CD14-positive monocyte (primary cell): ENCODE data around the gene SLC38A2. TPM values are rescaled to one million over a fixed set of nuclear protein-coding genes. Genes with fewer than 3 reads are reported as not detected.
A peak's percentile ranks its signal among the peaks of the same experiment; 100 is the strongest.

Source experiments
- DNase-seq, 3 donors: peaks; one replicate each; pipeline ENCODE4 v3.0.0-alpha.2; 2011 to 2022
- H2AFZ ChIP-seq: 2 replicates; pipeline ENCODE4 v1.6.0; 2012; ENCODE audit warnings: mild to moderate bottlenecking, low read depth, low read length, inconsistent platforms; ENCODE audit not compliant: insufficient read depth, poor library complexity, severe bottlenecking
- H3K27ac ChIP-seq, 2 donors: 1 replicate in 1 of 2; 2 replicates in 1 of 2; pipeline ENCODE4 v1.5.1; 2012 to 2013; ENCODE audit warnings: low read length in 2 of 2, control low read depth in 1 of 2, inconsistent platforms in 1 of 2, low read depth in 1 of 2, mild to moderate bottlenecking in 1 of 2
- H3K27me3 ChIP-seq, 2 donors: one replicate each; pipeline versions ENCODE4 v1.6.0 to v1.6.1; 2011 to 2013; ENCODE audit warnings: low read length in 2 of 2; ENCODE audit not compliant: control insufficient read depth in 2 of 2, insufficient read depth in 2 of 2
- H3K36me3 ChIP-seq, 2 donors: replicated peaks in 1 of 2; 1 replicate in 1 of 2; 2 replicates in 1 of 2; pipeline versions ENCODE4 v1.5.1 to v1.6.1; 2012 to 2013; ENCODE audit warnings: low read length in 2 of 2, control low read depth in 1 of 2, inconsistent platforms in 1 of 2, mild to moderate bottlenecking in 1 of 2; ENCODE audit not compliant: insufficient read depth in 2 of 2, control insufficient read depth in 1 of 2
- H3K4me1 ChIP-seq, 2 donors: 1 replicate in 1 of 2; 2 replicates in 1 of 2; pipeline versions ENCODE4 v1.5.1 to v1.6.1; 2012 to 2013; ENCODE audit warnings: low read length in 2 of 2, control low read depth in 1 of 2, inconsistent platforms in 1 of 2, mild to moderate bottlenecking in 1 of 2, moderate library complexity in 1 of 2; ENCODE audit not compliant: insufficient read depth in 2 of 2, control insufficient read depth in 1 of 2
- H3K4me2 ChIP-seq: replicated peaks from 2 replicates; pipeline ENCODE3; 2012; ENCODE audit warnings: low read length, moderate library complexity, mild to moderate bottlenecking; ENCODE audit not compliant: poor library complexity, severe bottlenecking; ENCODE audit errors: extremely low read depth
- H3K4me3 ChIP-seq, 3 experiments: fragments of 200-600 bp in 1 of 3; sonication (generic) in 1 of 3; replicated peaks in 1 of 3; 1 replicate in 2 of 3; 2 replicates in 1 of 3; pipeline ENCODE4 v1.5.1; 2011 to 2013; ENCODE audit warnings: low read length in 3 of 3, mild to moderate bottlenecking in 3 of 3, control low read depth in 2 of 3, low read depth in 2 of 3, inconsistent platforms in 1 of 3, moderate library complexity in 1 of 3
- H3K79me2 ChIP-seq: 2 replicates; pipeline ENCODE4 v1.6.0; 2012; ENCODE audit warnings: mild to moderate bottlenecking, control low read depth, inconsistent platforms, low read length, moderate library complexity; ENCODE audit not compliant: insufficient read depth
- H3K9ac ChIP-seq: 2 replicates; pipeline ENCODE4 v1.6.0; 2017; ENCODE audit warnings: low read length, mild to moderate bottlenecking; ENCODE audit not compliant: insufficient read depth, poor library complexity, severe bottlenecking
- H3K9me3 ChIP-seq, 2 donors: replicated peaks in 1 of 2; 1 replicate in 1 of 2; 2 replicates in 1 of 2; pipeline versions ENCODE4 v1.5.1 to v1.6.1; 2012 to 2013; ENCODE audit warnings: low read length in 2 of 2, control low read depth in 1 of 2; ENCODE audit not compliant: control insufficient read depth in 1 of 2, insufficient read depth in 1 of 2
- H4K20me1 ChIP-seq: 2 replicates; pipeline ENCODE4 v1.6.0; 2012; ENCODE audit warnings: mild to moderate bottlenecking, low read length, control low read depth, moderate library complexity; ENCODE audit not compliant: insufficient read depth
- H3K27ac Mint-ChIP-seq, 7 donors: one replicate each; pipeline ENCODE4 v1.8.0; 2020; ENCODE audit warnings: mild to moderate bottlenecking in 7 of 7, mixed read lengths in 7 of 7, moderate library complexity in 6 of 7, inconsistent platforms in 2 of 7
- H3K27me3 Mint-ChIP-seq, 3 donors: one replicate each; pipeline ENCODE4 v1.8.0; 2021 to 2022; ENCODE audit warnings: low read depth in 3 of 3, mild to moderate bottlenecking in 3 of 3, mixed read lengths in 3 of 3, moderate library complexity in 3 of 3, inconsistent platforms in 1 of 3
- H3K36me3 Mint-ChIP-seq, 2 donors: one replicate each; pipeline ENCODE4 v1.8.0; 2020; ENCODE audit warnings: mixed read lengths in 2 of 2, inconsistent platforms in 1 of 2, mild to moderate bottlenecking in 1 of 2
- H3K4me1 Mint-ChIP-seq: one replicate; pipeline ENCODE4 v1.8.0; 2020; ENCODE audit warnings: mild to moderate bottlenecking, mixed read lengths
- H3K4me3 Mint-ChIP-seq, 2 donors: one replicate each; pipeline ENCODE4 v1.8.0; 2020; ENCODE audit warnings: mild to moderate bottlenecking in 2 of 2, mixed read lengths in 2 of 2, moderate library complexity in 1 of 2
- H3K9me3 Mint-ChIP-seq, 7 donors: one replicate each; pipeline ENCODE4 v1.8.0; 2020 to 2022; ENCODE audit warnings: mixed read lengths in 7 of 7, mild to moderate bottlenecking in 6 of 7, moderate library complexity in 6 of 7, inconsistent platforms in 2 of 7
- WGBS: methylation state at CpG from one replicate; pipeline ENCODE4 v1.1.5; 2013; ENCODE audit warnings: missing lambda C conversion rate; ENCODE audit not compliant: insufficient coverage; 5-methylcytosine and 5-hydroxymethylcytosine counted together
- intact Hi-C, 2 donors: fragments of 100-400 bp; cut with micrococcal nuclease; formaldehyde crosslinking; loops; one replicate each; pipeline versions ENCODE4 v1.15.0 to v1.15.1; 2023
- polyA plus RNA-seq, 3 donors: library from polyadenylated mRNA; depleted of rRNA in 1 of 3; unstranded in 2 of 3; stranded (reverse) in 1 of 3; fragments of 300-500 nt in 2 of 3; fragments of >200 nt in 1 of 3; fragmentation: Illumina TruSeq in 2 of 3; gene quantifications; 1 replicate in 2 of 3; 2 replicates in 1 of 3; pipeline ENCODE4 v1.2.3, GENCODE V29; 2012 to 2021
- TF ChIP-seq, protein P1 (sequence below): fragments of 200-600 bp; IDR thresholded peaks from one replicate; pipeline ENCODE4 v1.8.0; 2022; ENCODE audit warnings: antibody characterized with exemption, mild to moderate bottlenecking

SLC38A2 gene
- polyA plus RNA-seq, 3 donors, result 33.8 to 116 (median 48.7) TPM

DNA sequence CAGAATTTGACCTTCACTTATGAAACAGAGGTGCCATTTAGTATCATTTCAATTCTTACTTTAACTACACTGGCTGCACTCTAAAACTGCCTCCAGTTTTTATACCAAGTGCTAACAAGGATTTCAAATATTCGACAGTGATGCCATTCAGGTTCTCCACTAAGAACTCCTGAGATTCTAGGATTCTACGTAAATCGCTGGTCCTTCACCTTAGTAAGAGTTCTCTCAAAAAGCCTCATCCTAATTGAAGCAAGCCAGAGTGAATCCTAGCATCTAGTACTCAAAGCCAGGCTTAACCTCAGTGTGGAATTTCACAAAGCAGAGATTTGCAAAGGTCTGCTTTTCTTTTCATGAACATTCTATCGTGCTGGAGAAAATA, 3.5 kb downstream of the SLC38A2 start:
- peak overlapping the region in 1 of 3 experiments; percentile 97 for H3K4me3 ChIP-seq
- H3K36me3 ChIP-seq, result peaks cover 64% of the 10 kb centered on the region in 2 donors
- peaks cover 42 to 60% of the 10 kb centered on the region in 2 donors for H3K4me1 ChIP-seq
- peak overlapping the region in 4 of 7 donors; percentile 18 to 54 (median 40) for H3K27ac Mint-ChIP-seq
- no peak for DNase-seq
- H3K9me3 ChIP-seq, result no peaks in the 10 kb centered on the region
- H3K9ac ChIP-seq, result no peak overlapping the region
- H3K36me3 Mint-ChIP-seq, result peaks cover 56 to 57% of the 10 kb centered on the region in 2 donors
- H3K4me1 Mint-ChIP-seq, result peaks cover 48% of the 10 kb centered on the region
- H3K4me2 ChIP-seq, result peak overlapping the region; percentile 98
- no peaks in the 10 kb centered on the region for H3K27me3 ChIP-seq
- H4K20me1 ChIP-seq, result peaks cover 84% of the 10 kb centered on the region
- H3K27ac ChIP-seq, result peak overlapping the region in 1 of 2 donors; percentile 98
- peaks cover 94% of the 10 kb centered on the region for H3K79me2 ChIP-seq
- intact Hi-C loops, result no loop called here
- 88% methylated on average over 1 of the region's 4 CpGs for WGBS
- H3K4me3 Mint-ChIP-seq, result no peak overlapping the region
- H2AFZ ChIP-seq, result no peak overlapping the region
- TF ChIP-seq, protein P1, sequence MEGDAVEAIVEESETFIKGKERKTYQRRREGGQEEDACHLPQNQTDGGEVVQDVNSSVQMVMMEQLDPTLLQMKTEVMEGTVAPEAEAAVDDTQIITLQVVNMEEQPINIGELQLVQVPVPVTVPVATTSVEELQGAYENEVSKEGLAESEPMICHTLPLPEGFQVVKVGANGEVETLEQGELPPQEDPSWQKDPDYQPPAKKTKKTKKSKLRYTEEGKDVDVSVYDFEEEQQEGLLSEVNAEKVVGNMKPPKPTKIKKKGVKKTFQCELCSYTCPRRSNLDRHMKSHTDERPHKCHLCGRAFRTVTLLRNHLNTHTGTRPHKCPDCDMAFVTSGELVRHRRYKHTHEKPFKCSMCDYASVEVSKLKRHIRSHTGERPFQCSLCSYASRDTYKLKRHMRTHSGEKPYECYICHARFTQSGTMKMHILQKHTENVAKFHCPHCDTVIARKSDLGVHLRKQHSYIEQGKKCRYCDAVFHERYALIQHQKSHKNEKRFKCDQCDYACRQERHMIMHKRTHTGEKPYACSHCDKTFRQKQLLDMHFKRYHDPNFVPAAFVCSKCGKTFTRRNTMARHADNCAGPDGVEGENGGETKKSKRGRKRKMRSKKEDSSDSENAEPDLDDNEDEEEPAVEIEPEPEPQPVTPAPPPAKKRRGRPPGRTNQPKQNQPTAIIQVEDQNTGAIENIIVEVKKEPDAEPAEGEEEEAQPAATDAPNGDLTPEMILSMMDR, result no peak
- H3K27me3 Mint-ChIP-seq, result peaks cover 0 to 10% (median 1%) of the 10 kb centered on the region in 3 donors
- H3K9me3 Mint-ChIP-seq, result peaks cover 0 to 3% (median 0%) of the 10 kb centered on the region in 7 donors

DNA sequence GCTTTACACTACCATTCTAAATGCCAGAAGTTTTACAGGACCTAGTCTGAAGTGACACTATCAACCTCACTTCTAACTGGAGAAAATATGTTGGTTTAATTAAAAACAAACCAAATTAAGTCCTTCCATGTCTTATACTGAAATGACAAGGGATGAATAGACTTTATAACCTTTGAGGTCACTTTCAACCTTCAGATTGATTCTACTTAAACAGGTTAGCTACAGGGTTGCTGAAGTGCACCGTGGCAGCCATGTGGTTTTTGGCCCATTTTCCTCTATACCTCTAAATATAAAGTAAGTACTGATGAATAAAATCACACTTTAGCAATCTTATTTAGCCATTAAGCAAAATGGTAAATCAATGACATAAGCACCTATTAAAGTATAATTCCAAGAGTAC, 3.9 kb downstream of the SLC38A2 start:
- Histone ChIP-seq H3K36me3 (peaks cover 68% of the 10 kb centered on the region in 2 donors), H3K9ac (no peak overlapping the region), H3K4me3 (peak overlapping the region in 1 of 3 experiments; percentile 97), H3K79me2 (peaks cover 98% of the 10 kb centered on the region), H4K20me1 (peaks cover 88% of the 10 kb centered on the region), H3K4me2 (peak overlapping the region; percentile 98), H3K4me1 (peaks cover 38 to 56% of the 10 kb centered on the region in 2 donors), H2AFZ (no peak overlapping the region), H3K9me3 (no peaks in the 10 kb centered on the region), H3K27me3 (no peaks in the 10 kb centered on the region), H3K27ac (peak overlapping the region in 1 of 2 donors; percentile 98)
- TF ChIP-seq, protein P1, result no peak
- H3K27me3 Mint-ChIP-seq, result peaks cover 0 to 10% (median 0%) of the 10 kb centered on the region in 3 donors
- peaks cover 0 to 3% (median 0%) of the 10 kb centered on the region in 7 donors for H3K9me3 Mint-ChIP-seq
- DNase-seq, result no peak
- intact Hi-C loops, result no loop called here
- WGBS, result no CpG with 5 or more reads among the region's 1 CpG
- no peak overlapping the region for H3K4me3 Mint-ChIP-seq
- H3K27ac Mint-ChIP-seq, result peak overlapping the region in 3 of 7 donors; percentile 30 to 88 (median 76)
- peaks cover 44% of the 10 kb centered on the region for H3K4me1 Mint-ChIP-seq
- H3K36me3 Mint-ChIP-seq, result peaks cover 60 to 61% of the 10 kb centered on the region in 2 donors
